CD4-positive, alpha-beta T cell treated with Interleukin-15 for 1 hour (primary cell): ENCODE results near the gene OSTM1.

ENCODE experiments used
- DNase-seq: peaks from one replicate; pipeline ENCODE4 v3.0.0-alpha.2; 2020

OSTM1 gene

GRCh38 chr6:108074359-108075144 is at the start of gene OSTM1:
TSS of gene OSTM1 (minus strand) at chr6:108074741. CDS start at chr6:108074651, 90 bp downstream.
- peak; percentile 93 for DNase-seq

- no peak for DNase-seq
These were observed 49.4 kb upstream of the OSTM1 start for GRCh38 chr6:108123946-108124345.

GRCh38 chr6:108123481-108123929 is 49.0 kb upstream of the OSTM1 start:
- no peak for DNase-seq

- no peak for DNase-seq
These were observed 47.1 kb upstream of the OSTM1 start for GRCh38 chr6:108121612-108122011.

- DNase-seq, result no peak
These were observed 45.8 kb upstream of the OSTM1 start for GRCh38 chr6:108120311-108120710.

GRCh38 chr6:108119769-108120141 is 45.2 kb upstream of the OSTM1 start:
- DNase-seq, result no peak

GRCh38 chr6:108118810-108119768 is 44.5 kb upstream of the OSTM1 start:
- no peak for DNase-seq

- no peak for DNase-seq
These were observed 43.8 kb upstream of the OSTM1 start for GRCh38 chr6:108118359-108118724.

GRCh38 chr6:108117427-108118358 is 43.2 kb upstream of the OSTM1 start:
- DNase-seq, result no peak

- DNase-seq, result no peak
These were observed 42.2 kb upstream of the OSTM1 start for GRCh38 chr6:108116546-108117426.

GRCh38 chr6:108115598-108116058 is 41.1 kb upstream of the OSTM1 start:
- DNase-seq, result no peak

- no peak for DNase-seq
These were observed 40.5 kb upstream of the OSTM1 start for GRCh38 chr6:108114841-108115597.

- DNase-seq, result no peak
These were observed 39.3 kb upstream of the OSTM1 start for GRCh38 chr6:108113557-108114519.

GRCh38 chr6:108108374-108108773 is 33.8 kb upstream of the OSTM1 start:
- no peak for DNase-seq

GRCh38 chr6:108107102-108107501 is 32.6 kb upstream of the OSTM1 start:
- DNase-seq, result no peak

- DNase-seq, result no peak
These were observed 32.2 kb upstream of the OSTM1 start for GRCh38 chr6:108106694-108107093.

GRCh38 chr6:108106261-108106660 is 31.7 kb upstream of the OSTM1 start:
- no peak for DNase-seq

- no peak for DNase-seq
These were observed 31.0 kb upstream of the OSTM1 start for GRCh38 chr6:108105571-108105970.

- DNase-seq, result no peak
These were observed 28.4 kb upstream of the OSTM1 start for GRCh38 chr6:108102965-108103364.

- no peak for DNase-seq
These were observed 25.5 kb upstream of the OSTM1 start for GRCh38 chr6:108100003-108100402.
